ENCODE measurements around the gene MGAT5.

The MGAT5 gene

GRCh38 chr2:134231965-134232340 lies 21.9 kb upstream of the MGAT5 start:
- TF ChIP-seq CTCF (IDR thresholded peaks at IDR 0.05) = no peak

- no peak for TF ChIP-seq CTCF (IDR thresholded peaks at IDR 0.05)
These were observed 21.4 kb upstream of the MGAT5 start for GRCh38 chr2:134232461-134232860.

GRCh38 chr2:134232868-134233727 lies 20.8 kb upstream of the MGAT5 start:
- no peak for TF ChIP-seq CTCF (IDR thresholded peaks at IDR 0.05)

- no peak for TF ChIP-seq CTCF (IDR thresholded peaks at IDR 0.05)
These were observed 20.1 kb upstream of the MGAT5 start for GRCh38 chr2:134233728-134234136.

- no peak for TF ChIP-seq CTCF (IDR thresholded peaks at IDR 0.05)
These were observed 19.3 kb upstream of the MGAT5 start for GRCh38 chr2:134234535-134234934.

GRCh38 chr2:134235510-134236144 lies 18.2 kb upstream of the MGAT5 start:
- no peak for TF ChIP-seq CTCF (IDR thresholded peaks at IDR 0.05)

GRCh38 chr2:134238371-134238770 lies 15.5 kb upstream of the MGAT5 start:
- TF ChIP-seq CTCF (IDR thresholded peaks at IDR 0.05) = no peak
